K562 (cell line): Measurements from ENCODE around the gene CEP20. TPM values are rescaled to one million over a fixed set of nuclear protein-coding genes. Genes with fewer than 3 reads are reported as not detected.

Source experiments
- ATAC-seq: fragments of 200-7000 bp; cut with Tn5 transposase; 3 replicates; pipeline ENCODE4 v1.9.1; 2020; ENCODE audit warnings: moderate library complexity
- BruUV-seq: library from RNA; stranded (reverse); fragments of 400-500 nt; replicated peaks from 2 replicates; lab custom pipeline; 2021; lab: Mats Ljungman, UMichigan
- CTCF ChIA-PET: fragments of 300-600 bp; formaldehyde crosslinking; extraction: SDS; loops from one replicate; lab custom pipeline; 2021; ENCODE audit warnings: low intra/inter-chr PET ratio; lab: Yijun Ruan, JAX
- POLR2A ChIA-PET: fragments of 300-600, 350-650 bp; sonication (Branson Sonifier 250); formaldehyde crosslinking; extraction: SDS; loops from one replicate; lab custom pipeline; 2021; ENCODE audit warnings: antibody characterized with exemption, inconsistent platforms; lab: Yijun Ruan, JAX
- DNase-seq, 4 experiments: peaks; one replicate each; pipeline versions ENCODE4 v3.0.0 to v3.0.0-alpha.2; 2011 to 2018; ENCODE audit warnings: low spot score in 3 of 4, mixed read lengths in 3 of 4; ENCODE audit errors: extremely low read depth in 1 of 4
- FAIRE-seq: peaks from 2 replicates; lab custom pipeline; 2011; peaks lifted over from hg19 to GRCh38; lab: Jason Lieb, UNC
- H2AFZ ChIP-seq: 2 replicates; pipeline ENCODE4 v1.6.0; 2011; ENCODE audit warnings: low read depth, low read length, control low read depth, inconsistent platforms
- H3K27ac ChIP-seq: fragments of 200-600 bp; 3 replicates; pipeline ENCODE4 v1.8.0; 2011; ENCODE audit warnings: low read depth, mild to moderate bottlenecking, control low read depth, inconsistent platforms, low read length, moderate library complexity, mixed read lengths; ENCODE audit errors: extremely low read depth
- H3K27me3 ChIP-seq, 2 experiments: fragments of 300-600 bp in 1 of 2; 2 replicates in 1 of 2; 3 replicates in 1 of 2; pipeline versions ENCODE4 v1.6.0 to v1.8.0; 2011; ENCODE audit warnings: inconsistent platforms in 2 of 2, low read length in 2 of 2, mild to moderate bottlenecking in 1 of 2, mixed read lengths in 1 of 2, moderate library complexity in 1 of 2; ENCODE audit not compliant: control insufficient read depth in 2 of 2, insufficient read depth in 2 of 2
- H3K36me3 ChIP-seq: fragments of 300-600 bp; 3 replicates; pipeline ENCODE4 v1.8.0; 2011; ENCODE audit warnings: mild to moderate bottlenecking, low read length, inconsistent platforms; ENCODE audit not compliant: control insufficient read depth, insufficient read depth
- H3K4me1 ChIP-seq, 2 experiments: fragments of 200-600 bp in 1 of 2; replicated peaks in 1 of 2; 2 replicates in 1 of 2; 3 replicates in 1 of 2; pipeline versions ENCODE4 v1.5.1 to v1.8.0; 2011; ENCODE audit warnings: inconsistent platforms in 2 of 2, low read length in 2 of 2, mild to moderate bottlenecking in 1 of 2, mixed read lengths in 1 of 2, moderate library complexity in 1 of 2; ENCODE audit not compliant: control insufficient read depth in 2 of 2, insufficient read depth in 2 of 2
- H3K4me2 ChIP-seq: 2 replicates; pipeline ENCODE4 v1.6.1; 2011; ENCODE audit warnings: low read length, control low read depth, inconsistent platforms, mixed read lengths; ENCODE audit not compliant: insufficient read depth
- H3K4me3 ChIP-seq: fragments of 200-600 bp; sonication (generic), shearing (Covaris generic); 2 replicates; pipeline ENCODE4 v1.5.1; 2016; ENCODE audit warnings: control low read depth, inconsistent platforms
- H3K79me2 ChIP-seq: fragments of 200-600 bp; 3 replicates; pipeline ENCODE4 v1.8.0; 2011; ENCODE audit warnings: low read length, inconsistent platforms; ENCODE audit not compliant: control insufficient read depth, insufficient read depth
- H3K9ac ChIP-seq, 2 experiments: 2 replicates each; pipeline versions ENCODE4 v1.6.0 to v1.6.1; 2011; ENCODE audit warnings: low read depth in 2 of 2, low read length in 2 of 2, control low read depth in 1 of 2, inconsistent platforms in 1 of 2, mild to moderate bottlenecking in 1 of 2, mixed read lengths in 1 of 2; ENCODE audit not compliant: insufficient read depth in 1 of 2
- H3K9me1 ChIP-seq: one replicate; pipeline ENCODE4 v1.6.0; 2011; ENCODE audit warnings: inconsistent platforms, mild to moderate bottlenecking, low read length, moderate library complexity; ENCODE audit not compliant: control insufficient read depth, insufficient read depth
- H3K9me3 ChIP-seq: replicated peaks from 2 replicates; pipeline ENCODE4 v1.5.1; 2011; ENCODE audit warnings: low read depth, low read length, inconsistent platforms; ENCODE audit not compliant: control insufficient read depth, insufficient read depth
- H4K20me1 ChIP-seq: replicated peaks from 2 replicates; pipeline ENCODE4 v1.6.1; 2011; ENCODE audit warnings: low read length, inconsistent platforms, mixed read lengths; ENCODE audit not compliant: control insufficient read depth, insufficient read depth
- BCL6 ChIP-seq: fragments of 250-450 bp; sonication (Bioruptor Pico); IDR thresholded peaks from 2 replicates; pipeline ENCODE4 v1.4.0; 2020
- ELF2 ChIP-seq: fragments of 250-450 bp; sonication (Bioruptor Pico); IDR thresholded peaks from 2 replicates; pipeline ENCODE4 v1.5.0; 2021; ENCODE audit warnings: mild to moderate bottlenecking
- HEY1 ChIP-seq: fragments of 250-450 bp; sonication (Bioruptor Pico); IDR thresholded peaks from 2 replicates; pipeline ENCODE4 v1.5.0; 2020; ENCODE audit warnings: mild to moderate bottlenecking, moderate library complexity, borderline replicate concordance
- HINFP ChIP-seq: fragments of 450-650 bp; conservative IDR thresholded peaks from 2 replicates; pipeline ENCODE4 v1.6.1; 2016; ENCODE audit warnings: missing genetic modification characterization, low read depth, mild to moderate bottlenecking, control low read depth, missing compliant biosample characterization
- MAZ ChIP-seq, 2 experiments: fragments of 450-650 bp in 1 of 2; sonication (generic) in 1 of 2; formaldehyde crosslinking; IDR thresholded peaks in 1 of 2; conservative IDR thresholded peaks in 1 of 2; 2 replicates each; pipeline versions ENCODE4 v1.4.0 to v1.5.0; 2020; ENCODE audit warnings: mild to moderate bottlenecking in 1 of 2, missing genetic modification reagents in 1 of 2
- MEF2D ChIP-seq: conservative IDR thresholded peaks from 2 replicates; pipeline ENCODE4 v1.6.1; 2016; ENCODE audit warnings: low read depth, missing genetic modification characterization, missing compliant biosample characterization
- MEIS2 ChIP-seq: fragments of 450-650 bp; IDR thresholded peaks from 2 replicates; pipeline ENCODE4 v1.6.1; 2014; ENCODE audit warnings: mild to moderate bottlenecking; ENCODE audit not compliant: partially characterized antibody
- NR2C1 ChIP-seq, 2 experiments: fragments of 450-650 bp; IDR thresholded peaks; 2 replicates each; pipeline ENCODE4 v1.6.1; 2017; ENCODE audit warnings: mild to moderate bottlenecking in 2 of 2, antibody characterized with exemption in 1 of 2, inconsistent platforms in 1 of 2, missing compliant biosample characterization in 1 of 2, missing genetic modification characterization in 1 of 2
- NR2C2 ChIP-seq, 2 experiments: fragments of 200-800 bp in 1 of 2; sonication (Bioruptor generic) in 1 of 2; sonication (generic) in 1 of 2; formaldehyde crosslinking in 1 of 2; IDR thresholded peaks; 2 replicates each; pipeline versions ENCODE4 v1.6.1 to v1.8.0; 2016 to 2022; ENCODE audit warnings: mild to moderate bottlenecking in 1 of 2, missing compliant biosample characterization in 1 of 2, missing genetic modification characterization in 1 of 2, missing genetic modification reagents in 1 of 2
- NUFIP1 ChIP-seq: fragments of 450-650 bp; IDR thresholded peaks from 2 replicates; pipeline ENCODE4 v1.6.1; 2018; ENCODE audit not compliant: partially characterized antibody
- PHF20 ChIP-seq: fragments of 450-650 bp; IDR thresholded peaks from 2 replicates; pipeline ENCODE4 v1.6.1; 2018; ENCODE audit not compliant: partially characterized antibody
- USF2 ChIP-seq: sonication (generic); formaldehyde crosslinking; IDR thresholded peaks from 2 replicates; pipeline ENCODE4 v1.5.0; 2020; ENCODE audit warnings: missing genetic modification reagents
- ZNF639 ChIP-seq, 2 experiments: fragments of 200-800 bp in 1 of 2; sonication (Bioruptor generic) in 1 of 2; sonication (generic) in 1 of 2; formaldehyde crosslinking in 1 of 2; IDR thresholded peaks in 1 of 2; conservative IDR thresholded peaks in 1 of 2; 2 replicates each; pipeline versions ENCODE4 v1.5.0 to v1.6.1; 2016 to 2020; ENCODE audit warnings: missing compliant biosample characterization in 1 of 2, missing genetic modification characterization in 1 of 2, missing genetic modification reagents in 1 of 2
- ZNF740 ChIP-seq, 3 experiments: fragments of 200-800 bp in 1 of 3; sonication (Bioruptor generic) in 1 of 3; sonication (generic) in 1 of 3; formaldehyde crosslinking in 1 of 3; IDR thresholded peaks; 2 replicates each; pipeline versions ENCODE4 v1.6.1 to v1.8.0; 2016 to 2022; ENCODE audit warnings: mild to moderate bottlenecking in 2 of 3, missing compliant biosample characterization in 2 of 3, missing genetic modification characterization in 2 of 3, missing genetic modification reagents in 1 of 3
- WGBS: fragments of 100-300 bp; shearing (Covaris generic); methylation state at CpG from one replicate; pipeline ENCODE4 v1.1.6; 2016; ENCODE audit warnings: low coverage, mixed read lengths; ENCODE audit not compliant: insufficient coverage; ENCODE audit errors: missing lambda C conversion rate; 5-methylcytosine and 5-hydroxymethylcytosine counted together
- in situ Hi-C: fragments of 300-500 bp; cut with MboI; formaldehyde crosslinking; loops from 4 replicates; pipeline ENCODE4 v1.15.0; 2018; ENCODE audit warnings: inconsistent platforms, mixed read lengths
- intact Hi-C: fragments of 100-400 bp; cut with micrococcal nuclease; formaldehyde crosslinking; loops from 2 replicates; pipeline ENCODE4 v1.14.2; 2022
- polyA plus RNA-seq, 8 experiments: library from polyadenylated mRNA; depleted of rRNA in 4 of 8; stranded (reverse) in 5 of 8; unstranded in 3 of 8; fragments of >200 nt; fragmentation: Nextera tagmentation in 2 of 8; fragmentation: Illumina TruSeq in 1 of 8; extraction: Ambion mirVana in 2 of 8; extraction: Trizol in 1 of 8; gene quantifications; 2 replicates each; pipeline versions ENCODE4 v1.2.1 to v1.2.3, GENCODE V29; 2011 to 2014; ENCODE audit warnings: inconsistent platforms in 1 of 8, missing spikeins in 1 of 8
- total RNA-seq, 7 experiments: library from RNA; depleted of rRNA in 6 of 7; stranded (reverse); fragments of >200 nt in 6 of 7; fragmentation: Illumina TruSeq in 2 of 7; extraction: Trizol in 2 of 7; gene quantifications; 2 replicates each; pipeline versions ENCODE4 v1.2.1 to v1.2.3, GENCODE V29; 2011 to 2021; ENCODE audit warnings: low replicate concordance in 1 of 7

CEP20 gene
- total and polyA plus RNA-seq, 9 of the 15 experiments (the other 6 are each of a cell fraction or from before 2014, with no cell fraction given) = 41.3 to 150 (median 104) TPM

GRCh38 chr16:15886078-15886477 lies 2.3 kb downstream of the CEP20 start:
- H3K9me3 ChIP-seq = no peaks in the 10 kb centered on the region
- H3K27ac ChIP-seq = peak overlapping the region; percentile 95
- DNase-seq = no peak
- CTCF ChIA-PET = no interaction called here
- 0% methylated on average over 1 of the region's 1 CpG for WGBS
- FAIRE-seq = no peak
- peaks cover 70% of the 10 kb centered on the region for H3K79me2 ChIP-seq
- H3K27me3 ChIP-seq = no peaks in the 10 kb centered on the region
- no peak for ATAC-seq
- H3K9me1 ChIP-seq = no peaks in the 10 kb centered on the region
- intact Hi-C loops (loop anchor here (5.0 kb wide), 1 partner anchor 101 kb away; no protein-coding TSS in a partner anchor), in situ Hi-C loops (no loop called here)
- peak overlapping the region in 1 of 2 experiments; percentile 97; a peak in 2 of 4 replicates for H3K9ac ChIP-seq
- peaks cover 22 to 39% of the 10 kb centered on the region in 2 experiments for H3K4me1 ChIP-seq
- H3K4me2 ChIP-seq = peak overlapping the region; percentile 74
- BruUV-seq = no TSS peak
- peak overlapping the region; percentile 0; the same call in 1 of the 2 replicates for H3K4me3 ChIP-seq
- no peak overlapping the region for H2AFZ ChIP-seq
- no peaks in the 10 kb centered on the region for H4K20me1 ChIP-seq
- POLR2A ChIA-PET = interaction anchor here (0.9 to 1.5 kb wide), 2 partner anchors 12 to 13 kb away, joined by 3 read pairs; no protein-coding TSS in a partner anchor
- peaks cover 46% of the 10 kb centered on the region for H3K36me3 ChIP-seq
- 0 out of 2 replicates have a peak, but pooled peaks have one; percentile 31 for TF ChIP-seq NR2C2 (CRISPR knock-in tag; IDR thresholded peaks at IDR 0.05)
- peak; percentile 93 for TF ChIP-seq NR2C2 (tag; IDR thresholded peaks at IDR 0.05)
- peak; percentile 46 for TF ChIP-seq MEIS2
- TF ChIP-seq NR2C1 (IDR thresholded peaks at IDR 0.05) = peak; percentile 63
- TF ChIP-seq NR2C1 (tag; IDR thresholded peaks at IDR 0.05) = peak; percentile 88
- peak; percentile 57 for TF ChIP-seq ELF2 (CRISPR knock-in tag)
- 0 out of 4 replicates have a peak, but pooled peaks of 1 of the 2 experiments have one; percentile 18 for TF ChIP-seq MAZ (CRISPR knock-in tag; conservative IDR thresholded peaks at IDR 0.05 in 1 of 2, IDR thresholded peaks at IDR 0.05 in 1 of 2)
- TF ChIP-seq PHF20 = no peak
- 0 out of 2 replicates have a peak, but pooled peaks have one; percentile 1 for TF ChIP-seq MEF2D (tag)
- TF ChIP-seq NUFIP1 = no peak
- TF ChIP-seq BCL6 = 0 out of 2 replicates have a peak, but pooled peaks have one; percentile 22
- TF ChIP-seq USF2 (CRISPR knock-in tag) = no peak
- 0 out of 2 replicates have a peak, but pooled peaks have one; percentile 2 for TF ChIP-seq HINFP
- TF ChIP-seq ZNF740 (CRISPR knock-in tag; IDR thresholded peaks at IDR 0.05) = no peak
- TF ChIP-seq ZNF740 (tag; IDR thresholded peaks at IDR 0.05) = peak in 1 of 2 experiments; percentile 9; a peak in 1 of 4 replicates
- peak in 1 of 2 experiments; percentile 29; a peak in 1 of 4 replicates for TF ChIP-seq ZNF639 (CRISPR knock-in tag; conservative IDR thresholded peaks at IDR 0.05 in 1 of 2, IDR thresholded peaks at IDR 0.05 in 1 of 2)
- TF ChIP-seq HEY1 (CRISPR knock-in tag) = peak; percentile 34; the same call in 1 of the 2 replicates
